Erythroblast (primary cell): Measurements from ENCODE around the gene EYA4.

Experiments
- GATA1 ChIP-seq: IDR thresholded peaks from 2 replicates; pipeline ENCODE4 v1.6.1; 2011; ENCODE audit warnings: low read depth, mild to moderate bottlenecking, control low read depth, low read length, moderate library complexity
- POLR2A ChIP-seq: IDR thresholded peaks from 2 replicates; pipeline ENCODE4 v1.6.1; 2011; ENCODE audit warnings: mild to moderate bottlenecking, low read length

GRCh38 chr6:133523816-133524215 is 282.7 kb downstream of the EYA4 start:
- no peak for TF ChIP-seq POLR2A
- TF ChIP-seq GATA1 = no peak
